Keratinocyte (primary cell): Measurements from ENCODE around the gene SAXO1.

Source experiments
- EZH2 ChIP-seq: IDR thresholded peaks from one replicate; pipeline ENCODE4 v1.6.1; 2012; ENCODE audit warnings: inconsistent platforms, mild to moderate bottlenecking, low read length, moderate library complexity
- TF ChIP-seq, protein P1 (sequence below), 3 experiments: IDR thresholded peaks in 1 of 3; conservative IDR thresholded peaks in 1 of 3; optimal IDR thresholded peaks in 1 of 3; 2 replicates in 2 of 3; 3 replicates in 1 of 3; pipeline versions ENCODE3 to v1.5.1; 2011; ENCODE audit warnings: low read length in 3 of 3, mild to moderate bottlenecking in 3 of 3, moderate library complexity in 2 of 3, control low read depth in 1 of 3, inconsistent platforms in 1 of 3; ENCODE audit not compliant: insufficient read depth in 2 of 3; ENCODE audit errors: extremely low read depth in 1 of 3

DNA sequence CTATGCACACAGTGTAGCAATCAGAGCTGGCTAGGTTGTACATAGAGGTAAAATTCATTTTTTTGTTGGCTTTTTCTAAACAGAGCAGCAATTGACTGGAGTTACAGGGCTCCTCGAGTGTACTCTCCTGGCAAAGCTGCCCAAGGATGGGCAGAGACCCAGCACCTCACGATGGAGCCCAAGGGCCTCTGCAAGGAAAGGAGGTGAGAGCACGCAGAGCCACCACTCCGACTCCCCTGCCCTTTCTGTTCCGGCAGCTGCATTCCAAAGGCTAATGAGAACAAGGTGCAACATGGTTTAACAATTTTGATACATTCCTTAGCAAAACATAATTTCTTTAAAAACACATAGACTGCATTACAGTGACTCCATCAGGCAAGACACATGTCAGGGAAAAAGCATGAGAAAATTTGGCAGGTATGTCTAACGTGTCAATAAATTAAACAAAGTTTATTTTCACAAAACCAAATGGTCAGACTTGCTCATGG lies 47.5 kb downstream of the SAXO1 start:
- no peak for TF ChIP-seq EZH2
- TF ChIP-seq, protein P1, sequence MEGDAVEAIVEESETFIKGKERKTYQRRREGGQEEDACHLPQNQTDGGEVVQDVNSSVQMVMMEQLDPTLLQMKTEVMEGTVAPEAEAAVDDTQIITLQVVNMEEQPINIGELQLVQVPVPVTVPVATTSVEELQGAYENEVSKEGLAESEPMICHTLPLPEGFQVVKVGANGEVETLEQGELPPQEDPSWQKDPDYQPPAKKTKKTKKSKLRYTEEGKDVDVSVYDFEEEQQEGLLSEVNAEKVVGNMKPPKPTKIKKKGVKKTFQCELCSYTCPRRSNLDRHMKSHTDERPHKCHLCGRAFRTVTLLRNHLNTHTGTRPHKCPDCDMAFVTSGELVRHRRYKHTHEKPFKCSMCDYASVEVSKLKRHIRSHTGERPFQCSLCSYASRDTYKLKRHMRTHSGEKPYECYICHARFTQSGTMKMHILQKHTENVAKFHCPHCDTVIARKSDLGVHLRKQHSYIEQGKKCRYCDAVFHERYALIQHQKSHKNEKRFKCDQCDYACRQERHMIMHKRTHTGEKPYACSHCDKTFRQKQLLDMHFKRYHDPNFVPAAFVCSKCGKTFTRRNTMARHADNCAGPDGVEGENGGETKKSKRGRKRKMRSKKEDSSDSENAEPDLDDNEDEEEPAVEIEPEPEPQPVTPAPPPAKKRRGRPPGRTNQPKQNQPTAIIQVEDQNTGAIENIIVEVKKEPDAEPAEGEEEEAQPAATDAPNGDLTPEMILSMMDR (optimal IDR thresholded peaks at IDR 0.05 in 1 of 3, IDR thresholded peaks at IDR 0.05 in 1 of 3, conservative IDR thresholded peaks at IDR 0.05 in 1 of 3; ENCODE audit: extremely low read depth in 1 of 3, insufficient read depth in 2 of 3, low read length in 3 of 3): no peak
